ENCODE results near the gene UBR3. TPM values are rescaled to one million over a fixed set of nuclear protein-coding genes. Genes with fewer than 3 reads are reported as not detected.

The UBR3 gene
- total RNA-seq, 1 experiment from 2014 or later, result 21.9 TPM

GRCh38 chr2:170038734-170039133, 211.5 kb downstream of the UBR3 start:
- H2BK120ac ChIP-seq (ENCODE audit: low read depth, low read length, poor library complexity, severe bottlenecking), result no peak overlapping the region
- DNase-seq, result no peak
- no peak for TF ChIP-seq CTCF (conservative IDR thresholded peaks at IDR 0.05)
- no peak overlapping the region for H3K4me3 Mint-ChIP-seq
- no peak overlapping the region for H2BK12ac ChIP-seq (ENCODE audit: insufficient read length, low read depth, low read length)
- H4K5ac ChIP-seq (ENCODE audit: insufficient read length, low read depth, low read length), result no peak overlapping the region
- no peak overlapping the region for H3K56ac ChIP-seq (ENCODE audit: insufficient read length, low read depth, low read length)
- H3K14ac ChIP-seq (ENCODE audit: insufficient read depth, low read length), result no peak overlapping the region
- no CpG with 5 or more reads among the region's 4 CpGs for WGBS (ENCODE audit: extremely low coverage, insufficient read length, low lambda C conversion rate)
- H3K27ac Mint-ChIP-seq, result peak overlapping the region in 1 of 3 experiments; percentile 27; a peak in 1 of 7 replicates
- no peak overlapping the region for H3K4ac ChIP-seq (ENCODE audit: low read depth, low read length)
- H4K8ac ChIP-seq (replicated peaks; ENCODE audit: insufficient read length, low read depth, low read length), result no peak overlapping the region
- H2BK5ac ChIP-seq (ENCODE audit: insufficient read length, low read length), result no peak overlapping the region
- H3K23me2 ChIP-seq (ENCODE audit: insufficient read length, low read depth, low read length, poor library complexity, severe bottlenecking), result no peaks in the 10 kb centered on the region
- no peaks in the 10 kb centered on the region; a peak in 2 of 7 replicates for H3K36me3 Mint-ChIP-seq (ENCODE audit: insufficient read depth in 1 of 3, low read depth in 3 of 3)
- H3T11ph ChIP-seq (ENCODE audit: low read length), result no peak overlapping the region
- H4K91ac ChIP-seq (ENCODE audit: insufficient read length, low read depth, low read length), result no peak overlapping the region
- no peaks in the 10 kb centered on the region for H3K79me1 ChIP-seq (ENCODE audit: insufficient read depth, low read depth, low read length, poor library complexity, severe bottlenecking)
- H3K9me3 ChIP-seq (ENCODE audit: control insufficient read depth, low read depth, low read length), result no peaks in the 10 kb centered on the region
- H3K4me1 Mint-ChIP-seq, result peaks cover 3 to 6% of the 10 kb centered on the region in 2 experiments; a peak in 1 of 4 replicates
- H3K79me2 ChIP-seq (ENCODE audit: insufficient read depth, low read length), result no peaks in the 10 kb centered on the region
- no peak overlapping the region for H3K9ac ChIP-seq (ENCODE audit: extremely low read depth, insufficient read length, low read length)
- no peaks in the 10 kb centered on the region for H3K27me3 ChIP-seq (ENCODE audit: insufficient read depth, low read length)
- no peak overlapping the region for H2BK20ac ChIP-seq (ENCODE audit: low read depth, low read length, poor library complexity, severe bottlenecking)
- H2AFZ ChIP-seq (ENCODE audit: low read length), result no peak overlapping the region
- H2AK5ac ChIP-seq (ENCODE audit: insufficient read length, low read length), result no peak overlapping the region
- no peak overlapping the region for H3K4me2 ChIP-seq (ENCODE audit: insufficient read depth, insufficient read length, low read length)
- H4K20me1 ChIP-seq (ENCODE audit: control insufficient read depth, insufficient read depth, insufficient read length), result no peaks in the 10 kb centered on the region
- no peak overlapping the region for H3K18ac ChIP-seq (ENCODE audit: insufficient read length, low read depth, low read length)
- H3K27ac ChIP-seq (ENCODE audit: insufficient read length, low read depth, low read length), result no peak overlapping the region
- H2BK15ac ChIP-seq (ENCODE audit: low read depth, low read length), result no peak overlapping the region
- no peaks in the 10 kb centered on the region for H3K4me1 ChIP-seq (ENCODE audit: insufficient read depth, low read length)
- no peaks in the 10 kb centered on the region for H3K27me3 Mint-ChIP-seq (ENCODE audit: low read depth)
- H3K9me3 Mint-ChIP-seq, result no peaks in the 10 kb centered on the region
- no peak overlapping the region for H3K23ac ChIP-seq (ENCODE audit: insufficient read length, low read depth, low read length)

Data from H9 (cell line).